GM12873 (cell line): Measurements from ENCODE around the gene RPRD2.
A peak's percentile ranks its signal among the peaks of the same experiment; 100 is the strongest.

Source experiments
- CTCF ChIP-seq: IDR thresholded peaks from 2 replicates; pipeline ENCODE4 v1.5.1; 2012; ENCODE audit warnings: low read depth, mild to moderate bottlenecking, moderate library complexity, low read length, control low read depth; ENCODE audit not compliant: insufficient read depth; ENCODE audit errors: missing control alignments

RPRD2 gene

GRCh38 chr1:150410582-150411101 lies 46.7 kb downstream of the RPRD2 start:
- TF ChIP-seq CTCF: no peak

GRCh38 chr1:150414592-150414991 lies 50.6 kb downstream of the RPRD2 start:
- TF ChIP-seq CTCF: no peak

- no peak for TF ChIP-seq CTCF
These were observed 51.9 kb downstream of the RPRD2 start for GRCh38 chr1:150415800-150416199.

- no peak for TF ChIP-seq CTCF
These were observed 56.8 kb downstream of the RPRD2 start for GRCh38 chr1:150420560-150421265.

GRCh38 chr1:150422541-150422940 lies 58.6 kb downstream of the RPRD2 start:
- TF ChIP-seq CTCF: no peak

GRCh38 chr1:150429805-150430204 lies 65.9 kb downstream of the RPRD2 start:
- peak; percentile 9 for TF ChIP-seq CTCF

GRCh38 chr1:150441121-150441520 lies 77.2 kb downstream of the RPRD2 start:
- TF ChIP-seq CTCF: no peak
